Endothelial cell (in vitro differentiated cells): ENCODE data around the gene NEURL1B. TPM values are rescaled to one million over a fixed set of nuclear protein-coding genes. Genes with fewer than 3 reads are reported as not detected.

Experiments used
- DNase-seq: peaks from one replicate; pipeline ENCODE4 v3.0.0; 2021; ENCODE audit warnings: low spot score
- H3K27ac Mint-ChIP-seq: one replicate; pipeline ENCODE4 v1.8.0; 2021; ENCODE audit warnings: mixed read lengths, inconsistent platforms; ENCODE audit not compliant: unreplicated experiment
- H3K27me3 Mint-ChIP-seq: one replicate; pipeline ENCODE4 v1.8.0; 2021; ENCODE audit warnings: mild to moderate bottlenecking, moderate library complexity, mixed read lengths, inconsistent platforms; ENCODE audit not compliant: unreplicated experiment
- H3K36me3 Mint-ChIP-seq: one replicate; pipeline ENCODE4 v1.8.0; 2021; ENCODE audit warnings: mild to moderate bottlenecking, low read depth, mixed read lengths, inconsistent platforms; ENCODE audit not compliant: unreplicated experiment
- H3K4me1 Mint-ChIP-seq: one replicate; pipeline ENCODE4 v1.8.0; 2021; ENCODE audit warnings: mild to moderate bottlenecking, mixed read lengths, inconsistent platforms; ENCODE audit not compliant: unreplicated experiment
- H3K4me3 Mint-ChIP-seq: one replicate; pipeline ENCODE4 v1.8.0; 2021; ENCODE audit warnings: mild to moderate bottlenecking, mixed read lengths, inconsistent platforms; ENCODE audit not compliant: unreplicated experiment
- H3K9me3 Mint-ChIP-seq: one replicate; pipeline ENCODE4 v1.8.0; 2021; ENCODE audit warnings: mixed read lengths, inconsistent platforms; ENCODE audit not compliant: unreplicated experiment
- total RNA-seq: library from RNA; stranded (reverse); fragmentation: NEBNext Ultra II Directional; extraction: Animal tissue kit (Norgen Biotek cat#: 25700); gene quantifications from one replicate; pipeline ENCODE4 v1.2.1, GENCODE V29; 2021; ENCODE audit not compliant: unreplicated experiment
- TF ChIP-seq, protein P1 (sequence below): fragments of 200-600 bp; sonication (generic); IDR thresholded peaks from one replicate; pipeline ENCODE4 v1.5.0; 2021; ENCODE audit warnings: antibody characterized with exemption; ENCODE audit not compliant: unreplicated experiment

The NEURL1B gene
- total RNA-seq, 1 donor from 2014 or later: 0.13 TPM

DNA sequence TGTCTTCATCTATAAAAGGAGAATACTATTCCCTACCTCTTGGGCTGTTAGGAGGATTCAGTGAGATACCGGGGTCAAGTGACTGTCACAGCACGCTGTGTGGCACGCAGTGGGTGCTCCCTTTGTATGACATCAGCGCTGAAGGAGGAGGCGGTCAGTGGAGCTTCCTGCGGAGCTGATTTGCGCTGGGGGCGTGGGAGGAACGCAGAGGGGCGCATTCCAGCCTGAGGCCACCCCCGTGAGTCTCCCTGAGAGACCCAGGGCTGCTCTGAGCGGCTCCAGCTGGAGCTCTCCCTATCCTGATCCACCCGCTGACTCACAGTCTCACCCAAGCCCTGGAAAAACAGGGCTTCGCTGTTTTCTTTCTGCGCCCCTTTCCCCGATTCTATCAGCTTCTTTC is 24.3 kb upstream of the NEURL1B start:
- no peaks in the 10 kb centered on the region for H3K9me3 Mint-ChIP-seq
- DNase-seq: no peak
- H3K4me3 Mint-ChIP-seq: no peak overlapping the region
- TF ChIP-seq, protein P1, sequence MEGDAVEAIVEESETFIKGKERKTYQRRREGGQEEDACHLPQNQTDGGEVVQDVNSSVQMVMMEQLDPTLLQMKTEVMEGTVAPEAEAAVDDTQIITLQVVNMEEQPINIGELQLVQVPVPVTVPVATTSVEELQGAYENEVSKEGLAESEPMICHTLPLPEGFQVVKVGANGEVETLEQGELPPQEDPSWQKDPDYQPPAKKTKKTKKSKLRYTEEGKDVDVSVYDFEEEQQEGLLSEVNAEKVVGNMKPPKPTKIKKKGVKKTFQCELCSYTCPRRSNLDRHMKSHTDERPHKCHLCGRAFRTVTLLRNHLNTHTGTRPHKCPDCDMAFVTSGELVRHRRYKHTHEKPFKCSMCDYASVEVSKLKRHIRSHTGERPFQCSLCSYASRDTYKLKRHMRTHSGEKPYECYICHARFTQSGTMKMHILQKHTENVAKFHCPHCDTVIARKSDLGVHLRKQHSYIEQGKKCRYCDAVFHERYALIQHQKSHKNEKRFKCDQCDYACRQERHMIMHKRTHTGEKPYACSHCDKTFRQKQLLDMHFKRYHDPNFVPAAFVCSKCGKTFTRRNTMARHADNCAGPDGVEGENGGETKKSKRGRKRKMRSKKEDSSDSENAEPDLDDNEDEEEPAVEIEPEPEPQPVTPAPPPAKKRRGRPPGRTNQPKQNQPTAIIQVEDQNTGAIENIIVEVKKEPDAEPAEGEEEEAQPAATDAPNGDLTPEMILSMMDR: no peak
- no peaks in the 10 kb centered on the region for H3K36me3 Mint-ChIP-seq
- no peaks in the 10 kb centered on the region for H3K4me1 Mint-ChIP-seq
- no peak overlapping the region for H3K27ac Mint-ChIP-seq
- peaks cover under 1% of the 10 kb centered on the region for H3K27me3 Mint-ChIP-seq

DNA sequence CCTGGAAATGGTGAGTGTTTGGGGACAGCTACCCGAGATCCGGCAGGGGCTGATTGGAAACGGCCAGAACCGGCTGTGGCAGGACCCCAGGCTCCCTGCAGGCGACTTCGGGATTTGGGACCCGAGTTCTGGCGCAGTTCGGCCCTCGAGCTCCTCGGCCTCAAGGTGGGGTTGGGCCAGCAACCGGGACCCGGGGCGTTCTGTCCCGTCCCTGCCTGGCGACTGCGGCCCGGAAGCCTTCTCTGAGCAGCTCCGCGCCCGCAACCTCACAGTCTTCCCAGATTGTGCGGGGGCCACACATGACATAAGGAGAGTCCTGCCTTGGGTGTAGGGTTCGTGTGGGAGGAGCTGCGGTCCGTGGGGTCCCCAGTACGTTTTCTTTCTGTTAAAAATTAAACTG is 23.2 kb upstream of the NEURL1B start:
- Mint-ChIP-seq H3K27ac (no peak overlapping the region), H3K27me3 (peaks cover 4% of the 10 kb centered on the region), H3K4me1 (no peaks in the 10 kb centered on the region), H3K36me3 (no peaks in the 10 kb centered on the region), H3K9me3 (no peaks in the 10 kb centered on the region), H3K4me3 (no peak overlapping the region)
- DNase-seq: no peak
- TF ChIP-seq, protein P1: no peak

DNA sequence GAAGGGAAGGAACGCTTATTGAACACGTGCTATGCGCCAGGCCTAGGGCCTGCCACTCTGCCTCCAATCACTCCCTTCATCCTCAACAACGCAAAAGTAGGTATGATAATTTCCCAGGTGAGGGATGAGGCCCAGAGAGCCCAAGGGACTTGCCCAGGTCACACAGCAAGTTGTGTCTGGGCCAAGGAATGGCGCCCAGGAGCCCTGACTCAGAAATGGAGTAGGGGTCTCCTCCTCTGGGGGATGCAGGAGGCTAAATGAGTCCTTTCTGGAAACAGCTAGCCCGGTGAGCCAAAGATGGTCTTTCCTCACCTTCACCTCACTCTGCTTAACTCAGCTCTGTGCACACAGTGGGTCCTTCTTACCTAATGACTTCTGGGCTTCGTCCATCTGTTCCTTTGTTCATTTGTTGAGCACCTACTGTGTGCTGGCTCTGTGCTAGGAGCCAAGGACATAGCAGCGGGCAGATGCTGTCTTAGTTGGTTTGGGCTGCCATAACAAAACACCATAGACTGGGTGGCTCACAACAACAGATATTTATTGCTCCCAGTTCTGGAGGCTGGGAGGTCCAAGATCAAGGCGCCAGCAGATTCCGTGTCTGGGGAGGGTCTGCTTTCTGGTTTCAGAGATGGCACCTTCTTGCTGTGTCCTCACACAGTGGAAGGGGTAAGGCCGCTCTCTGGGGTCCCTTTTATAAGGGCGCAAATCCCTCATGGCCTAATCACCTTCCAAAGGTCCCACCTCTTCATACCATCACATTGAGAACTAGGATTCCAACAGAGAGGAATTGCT is 22.3 kb upstream of the NEURL1B start:
- DNase-seq: no peak
- H3K36me3 Mint-ChIP-seq: no peaks in the 10 kb centered on the region
- peaks cover 4% of the 10 kb centered on the region for H3K27me3 Mint-ChIP-seq
- H3K27ac Mint-ChIP-seq: no peak overlapping the region
- H3K4me1 Mint-ChIP-seq: no peaks in the 10 kb centered on the region
- H3K9me3 Mint-ChIP-seq: no peaks in the 10 kb centered on the region
- TF ChIP-seq, protein P1: no peak
- H3K4me3 Mint-ChIP-seq: no peak overlapping the region

DNA sequence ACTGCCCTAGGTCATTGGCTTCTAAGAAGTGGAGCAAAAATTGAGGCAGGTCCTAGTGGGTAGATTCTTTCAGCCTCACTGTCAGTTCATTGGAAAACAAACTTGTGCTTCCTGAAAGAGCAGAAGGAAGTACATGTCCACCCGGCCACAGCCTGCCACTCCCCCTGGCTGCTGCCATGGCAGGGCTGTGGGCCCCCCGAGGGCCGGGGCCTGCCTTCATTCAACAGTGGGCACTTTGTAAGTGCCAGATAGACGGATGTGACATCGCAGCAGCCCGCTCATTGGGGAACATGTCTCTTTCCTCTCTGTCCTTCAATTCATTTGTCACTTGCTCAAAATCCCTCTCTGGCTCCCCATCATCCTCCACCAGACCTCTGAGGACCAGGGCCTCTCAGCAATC is 20.6 kb upstream of the NEURL1B start:
- no peak overlapping the region for H3K27ac Mint-ChIP-seq

More for the DNA sequence above, 20.6 kb upstream of the NEURL1B start:
- H3K9me3 Mint-ChIP-seq: no peaks in the 10 kb centered on the region
- TF ChIP-seq, protein P1: no peak
- no peaks in the 10 kb centered on the region for H3K36me3 Mint-ChIP-seq
- no peaks in the 10 kb centered on the region for H3K4me1 Mint-ChIP-seq
- H3K4me3 Mint-ChIP-seq: no peak overlapping the region
- DNase-seq: no peak
- H3K27me3 Mint-ChIP-seq: peaks cover 4% of the 10 kb centered on the region
